ENCODE measurements around the gene GBGT1.
A peak's percentile ranks its signal among the peaks of the same experiment; 100 is the strongest.

Gene GBGT1

GRCh38 chr9:133128152-133128551, 35.6 kb downstream of the GBGT1 start:
- Histone ChIP-seq H3K4me1 (ENCODE audit: control insufficient read depth in 1 of 2, insufficient read depth in 2 of 2, low read length in 2 of 2) (peaks cover 5 to 40% of the 10 kb centered on the region in 2 donors), H3K27me3 (ENCODE audit: low read depth, low read length) (no peaks in the 10 kb centered on the region), H3K27ac (ENCODE audit: low read length) (no peak overlapping the region)

GRCh38 chr9:133127340-133127981, 36.3 kb downstream of the GBGT1 start:
- no peak overlapping the region for H3K4me3 ChIP-seq (ENCODE audit: low read depth in 1 of 2, low read length in 2 of 2)
- no peaks in the 10 kb centered on the region for H3K9me3 ChIP-seq (ENCODE audit: control insufficient read depth in 1 of 2, low read length in 2 of 2)
- peaks cover 2 to 34% of the 10 kb centered on the region in 2 donors for H3K4me1 ChIP-seq (ENCODE audit: control insufficient read depth in 1 of 2, insufficient read depth in 2 of 2, low read length in 2 of 2)
- no peaks in the 10 kb centered on the region for H3K27me3 ChIP-seq (ENCODE audit: low read depth, low read length)
- H3K27ac ChIP-seq (ENCODE audit: low read length): peak overlapping the region; percentile 56
- no peaks in the 10 kb centered on the region for H3K36me3 ChIP-seq (ENCODE audit: control insufficient read depth in 1 of 2, insufficient read depth in 2 of 2, low read length in 2 of 2)

More at GRCh38 chr9:133128152-133128551, 35.6 kb downstream of the GBGT1 start:
- H3K9me3 ChIP-seq (ENCODE audit: control insufficient read depth in 1 of 2, low read length in 2 of 2): no peaks in the 10 kb centered on the region
- no peak overlapping the region for H3K4me3 ChIP-seq (ENCODE audit: low read depth in 1 of 2, low read length in 2 of 2)
- no peaks in the 10 kb centered on the region for H3K36me3 ChIP-seq (ENCODE audit: control insufficient read depth in 1 of 2, insufficient read depth in 2 of 2, low read length in 2 of 2)

- Histone ChIP-seq H3K27ac (ENCODE audit: low read length) (peak overlapping the region; percentile 56), H3K4me1 (ENCODE audit: control insufficient read depth in 1 of 2, insufficient read depth in 2 of 2, low read length in 2 of 2) (peaks cover 4 to 38% of the 10 kb centered on the region in 2 donors)
These were observed 36.9 kb downstream of the GBGT1 start for GRCh38 chr9:133126697-133127339.

GRCh38 chr9:133125941-133126696, 37.6 kb downstream of the GBGT1 start:
- H3K27ac ChIP-seq (ENCODE audit: low read length): peak overlapping the region; percentile 56
- H3K9me3 ChIP-seq (ENCODE audit: control insufficient read depth in 1 of 2, low read length in 2 of 2): no peaks in the 10 kb centered on the region
- peak overlapping the region; percentile 7 to 32 for H3K4me3 ChIP-seq (ENCODE audit: low read depth in 1 of 2, low read length in 2 of 2)
- peaks cover 3 to 31% of the 10 kb centered on the region in 2 donors for H3K4me1 ChIP-seq (ENCODE audit: control insufficient read depth in 1 of 2, insufficient read depth in 2 of 2, low read length in 2 of 2)
- no peaks in the 10 kb centered on the region for H3K27me3 ChIP-seq (ENCODE audit: low read depth, low read length)
- H3K36me3 ChIP-seq (ENCODE audit: control insufficient read depth in 1 of 2, insufficient read depth in 2 of 2, low read length in 2 of 2): no peaks in the 10 kb centered on the region

More at GRCh38 chr9:133126697-133127339, 36.9 kb downstream of the GBGT1 start:
- no peaks in the 10 kb centered on the region for H3K36me3 ChIP-seq (ENCODE audit: control insufficient read depth in 1 of 2, insufficient read depth in 2 of 2, low read length in 2 of 2)
- no peaks in the 10 kb centered on the region for H3K9me3 ChIP-seq (ENCODE audit: control insufficient read depth in 1 of 2, low read length in 2 of 2)
- H3K4me3 ChIP-seq (ENCODE audit: low read depth in 1 of 2, low read length in 2 of 2): peak overlapping the region; percentile 7 to 32
- H3K27me3 ChIP-seq (ENCODE audit: low read depth, low read length): no peaks in the 10 kb centered on the region

GRCh38 chr9:133124907-133125275, 38.8 kb downstream of the GBGT1 start:
- Histone ChIP-seq H3K27me3 (ENCODE audit: low read depth, low read length) (no peaks in the 10 kb centered on the region), H3K4me3 (ENCODE audit: low read depth in 1 of 2, low read length in 2 of 2) (no peak overlapping the region), H3K4me1 (ENCODE audit: control insufficient read depth in 1 of 2, insufficient read depth in 2 of 2, low read length in 2 of 2) (peaks cover 4 to 34% of the 10 kb centered on the region in 2 donors), H3K9me3 (ENCODE audit: control insufficient read depth in 1 of 2, low read length in 2 of 2) (no peaks in the 10 kb centered on the region), H3K36me3 (ENCODE audit: control insufficient read depth in 1 of 2, insufficient read depth in 2 of 2, low read length in 2 of 2) (no peaks in the 10 kb centered on the region), H3K27ac (ENCODE audit: low read length) (no peak overlapping the region)

GRCh38 chr9:133124123-133124906, 39.4 kb downstream of the GBGT1 start:
- Histone ChIP-seq H3K4me1 (ENCODE audit: control insufficient read depth in 1 of 2, insufficient read depth in 2 of 2, low read length in 2 of 2) (peaks cover 8 to 40% of the 10 kb centered on the region in 2 donors), H3K4me3 (ENCODE audit: low read depth in 1 of 2, low read length in 2 of 2) (no peak overlapping the region), H3K27me3 (ENCODE audit: low read depth, low read length) (no peaks in the 10 kb centered on the region), H3K36me3 (ENCODE audit: control insufficient read depth in 1 of 2, insufficient read depth in 2 of 2, low read length in 2 of 2) (no peaks in the 10 kb centered on the region), H3K27ac (ENCODE audit: low read length) (no peak overlapping the region), H3K9me3 (ENCODE audit: control insufficient read depth in 1 of 2, low read length in 2 of 2) (no peaks in the 10 kb centered on the region)

GRCh38 chr9:133122935-133123611, 40.6 kb downstream of the GBGT1 start:
- H3K36me3 ChIP-seq (ENCODE audit: control insufficient read depth in 1 of 2, insufficient read depth in 2 of 2, low read length in 2 of 2): no peaks in the 10 kb centered on the region
- H3K4me1 ChIP-seq (ENCODE audit: control insufficient read depth in 1 of 2, insufficient read depth in 2 of 2, low read length in 2 of 2): peaks cover 17 to 52% of the 10 kb centered on the region in 2 donors
- H3K4me3 ChIP-seq (ENCODE audit: low read depth in 1 of 2, low read length in 2 of 2): no peak overlapping the region
- peak overlapping the region; percentile 62 for H3K27ac ChIP-seq (ENCODE audit: low read length)
- H3K9me3 ChIP-seq (ENCODE audit: control insufficient read depth in 1 of 2, low read length in 2 of 2): no peaks in the 10 kb centered on the region
- no peaks in the 10 kb centered on the region for H3K27me3 ChIP-seq (ENCODE audit: low read depth, low read length)

- Histone ChIP-seq H3K36me3 (ENCODE audit: control insufficient read depth in 1 of 2, insufficient read depth in 2 of 2, low read length in 2 of 2) (no peaks in the 10 kb centered on the region), H3K27me3 (ENCODE audit: low read depth, low read length) (no peaks in the 10 kb centered on the region), H3K27ac (ENCODE audit: low read length) (peak overlapping the region; percentile 43), H3K9me3 (ENCODE audit: control insufficient read depth in 1 of 2, low read length in 2 of 2) (no peaks in the 10 kb centered on the region), H3K4me1 (ENCODE audit: control insufficient read depth in 1 of 2, insufficient read depth in 2 of 2, low read length in 2 of 2) (peaks cover 21 to 52% of the 10 kb centered on the region in 2 donors), H3K4me3 (ENCODE audit: low read depth in 1 of 2, low read length in 2 of 2) (no peak overlapping the region)
These were observed 41.1 kb downstream of the GBGT1 start for GRCh38 chr9:133122605-133122934.

GRCh38 chr9:133121915-133122550, 41.7 kb downstream of the GBGT1 start:
- Histone ChIP-seq H3K4me1 (ENCODE audit: control insufficient read depth in 1 of 2, insufficient read depth in 2 of 2, low read length in 2 of 2) (peaks cover 24 to 51% of the 10 kb centered on the region in 2 donors), H3K36me3 (ENCODE audit: control insufficient read depth in 1 of 2, insufficient read depth in 2 of 2, low read length in 2 of 2) (no peaks in the 10 kb centered on the region), H3K4me3 (ENCODE audit: low read depth in 1 of 2, low read length in 2 of 2) (peak overlapping the region; percentile 28 to 54), H3K9me3 (ENCODE audit: control insufficient read depth in 1 of 2, low read length in 2 of 2) (no peaks in the 10 kb centered on the region), H3K27ac (ENCODE audit: low read length) (peak overlapping the region; percentile 85), H3K27me3 (ENCODE audit: low read depth, low read length) (no peaks in the 10 kb centered on the region)

GRCh38 chr9:133121198-133121914, 42.4 kb downstream of the GBGT1 start, which contains the start of gene RALGDS:
TSS of gene RALGDS (minus strand) at chr9:133121240. CDS start at chr9:133121154, 86 bp downstream.
- Histone ChIP-seq H3K27me3 (ENCODE audit: low read depth, low read length) (no peaks in the 10 kb centered on the region), H3K36me3 (ENCODE audit: control insufficient read depth in 1 of 2, insufficient read depth in 2 of 2, low read length in 2 of 2) (no peaks in the 10 kb centered on the region), H3K9me3 (ENCODE audit: control insufficient read depth in 1 of 2, low read length in 2 of 2) (no peaks in the 10 kb centered on the region), H3K4me1 (ENCODE audit: control insufficient read depth in 1 of 2, insufficient read depth in 2 of 2, low read length in 2 of 2) (peaks cover 24 to 49% of the 10 kb centered on the region in 2 donors), H3K4me3 (ENCODE audit: low read depth in 1 of 2, low read length in 2 of 2) (peak within 1 kb of the TSS; percentile 72 to 87), H3K27ac (ENCODE audit: low read length) (peak within 1 kb of the TSS; percentile 85)

All from muscle layer of duodenum (tissue), 2 donors.